NT2/D1 (cell line): Measurements from ENCODE around the gene SLC36A2.
"Not testable (repeated sequence)": the region's sequence is repeated elsewhere in the genome, so short reads cannot be mapped to it uniquely, and the experiment has no call there.

Source experiments
- DNase-seq: peaks from one replicate; pipeline ENCODE4 v3.0.0-alpha.2; 2011; ENCODE audit warnings: low read depth, low spot score
- H3K27me3 ChIP-seq: 2 replicates; pipeline ENCODE4 v1.6.0; 2011; ENCODE audit warnings: mild to moderate bottlenecking; ENCODE audit not compliant: insufficient read length, insufficient read depth
- H3K36me3 ChIP-seq: 2 replicates; pipeline ENCODE4 v1.6.1; 2011; ENCODE audit warnings: mild to moderate bottlenecking, low read length, mixed read lengths; ENCODE audit not compliant: insufficient read depth, insufficient read length
- H3K4me1 ChIP-seq: 2 replicates; pipeline ENCODE4 v1.5.1; 2011; ENCODE audit not compliant: insufficient read depth, insufficient read length
- H3K4me3 ChIP-seq: 2 replicates; pipeline ENCODE4 v1.5.1; 2011; ENCODE audit warnings: low read depth; ENCODE audit not compliant: insufficient read length
- H3K9ac ChIP-seq: 2 replicates; pipeline ENCODE4 v1.6.0; 2011; ENCODE audit warnings: low read depth; ENCODE audit not compliant: insufficient read length
- H3K9me3 ChIP-seq: 2 replicates; pipeline ENCODE4 v1.5.1; 2011; ENCODE audit warnings: mild to moderate bottlenecking, low read length; ENCODE audit not compliant: insufficient read depth
- SUZ12 ChIP-seq: IDR thresholded peaks from 2 replicates; pipeline ENCODE4 v1.6.1; 2011; ENCODE audit not compliant: insufficient read length, insufficient read depth; ENCODE audit errors: extremely low read depth
- YY1 ChIP-seq: IDR thresholded peaks from 2 replicates; pipeline ENCODE4 v1.6.1; 2011; ENCODE audit not compliant: insufficient read length, insufficient read depth
- ZNF274 ChIP-seq: IDR thresholded peaks from 2 replicates; pipeline ENCODE4 v1.6.1; 2011; ENCODE audit warnings: mild to moderate bottlenecking, low read depth, low read length

SLC36A2 gene

DNA sequence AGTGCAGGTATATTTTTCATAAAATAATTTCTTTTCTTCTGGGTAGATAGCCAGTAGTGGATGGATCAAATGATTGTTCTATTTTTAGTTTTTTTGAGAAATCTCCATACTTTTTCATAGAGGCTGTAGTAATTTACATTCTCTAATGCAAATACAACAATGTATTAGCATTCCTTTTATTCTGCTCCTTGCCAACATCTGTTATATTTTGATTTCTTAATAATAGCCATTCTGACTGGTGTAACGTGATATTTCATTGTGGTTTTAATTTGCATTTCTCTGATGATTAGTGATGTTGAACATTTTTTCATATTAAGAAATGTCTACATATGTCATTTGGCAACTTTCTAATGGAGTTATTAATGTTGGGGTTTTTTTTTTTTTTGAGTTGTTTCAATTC lies 27.2 kb upstream of the SLC36A2 start:
- H3K27me3 ChIP-seq, result no peaks in the 10 kb centered on the region
- DNase-seq, result no peak
- no peaks in the 10 kb centered on the region for H3K9me3 ChIP-seq
- H3K36me3 ChIP-seq, result no peaks in the 10 kb centered on the region
- H3K9ac ChIP-seq, result no peak overlapping the region
- TF ChIP-seq ZNF274 (no peak), YY1 (no peak), SUZ12 (no peak)
- no peaks in the 10 kb centered on the region for H3K4me1 ChIP-seq
- no peak overlapping the region for H3K4me3 ChIP-seq

DNA sequence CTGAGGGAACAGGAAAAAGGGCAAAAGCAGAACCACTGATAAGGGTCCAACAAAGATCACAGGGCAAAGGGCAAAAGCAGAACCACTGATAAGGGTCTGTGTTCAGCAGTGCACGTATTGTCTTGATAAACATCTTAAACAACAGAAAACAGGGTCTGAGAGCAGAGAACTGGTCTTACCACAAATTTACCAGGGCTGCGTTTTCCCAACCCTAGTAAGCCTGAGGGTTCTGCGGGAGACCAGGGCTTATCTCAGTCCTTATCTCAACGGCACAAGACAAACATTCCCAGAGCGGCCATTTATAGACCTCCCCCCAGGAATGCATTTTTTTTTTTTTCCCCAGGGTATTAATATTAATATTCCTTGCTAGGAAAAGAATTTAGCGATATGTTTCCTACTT lies 19.7 kb upstream of the SLC36A2 start:
- DNase-seq, H3K9ac ChIP-seq, H3K27me3 ChIP-seq, H3K36me3 ChIP-seq, H3K4me1 ChIP-seq, H3K4me3 ChIP-seq: not testable (repeated sequence)
- peaks cover 33% of the 10 kb centered on the region for H3K9me3 ChIP-seq

DNA sequence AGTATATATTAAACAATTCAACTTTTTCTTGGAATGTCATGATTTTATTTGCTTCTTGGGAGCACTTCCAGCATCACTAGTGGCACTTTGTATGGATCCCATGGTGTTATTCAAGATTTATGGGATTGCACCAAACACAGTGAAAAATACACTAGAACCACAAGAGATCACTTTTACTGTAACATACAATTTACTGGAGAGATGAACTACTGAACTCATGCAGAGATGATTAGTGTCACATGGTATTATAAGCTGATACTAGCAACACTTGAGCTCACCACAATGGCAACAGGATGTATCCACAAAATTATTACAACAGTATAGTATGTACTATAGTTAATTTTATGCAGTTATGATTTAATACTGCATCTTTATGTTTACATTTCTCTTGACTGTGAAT lies 16.3 kb upstream of the SLC36A2 start:
- TF ChIP-seq YY1 (no peak), SUZ12 (no peak), ZNF274 (no peak)
- no peak overlapping the region for H3K4me3 ChIP-seq
- DNase-seq, result no peak
- peaks cover 38% of the 10 kb centered on the region for H3K9me3 ChIP-seq
- H3K27me3 ChIP-seq, result no peaks in the 10 kb centered on the region
- no peaks in the 10 kb centered on the region for H3K36me3 ChIP-seq
- peaks cover 3% of the 10 kb centered on the region for H3K4me1 ChIP-seq
- H3K9ac ChIP-seq, result no peak overlapping the region

- H3K9me3 ChIP-seq, result peaks cover 33% of the 10 kb centered on the region
- no peak overlapping the region for H3K4me3 ChIP-seq
- DNase-seq, result no peak
- peaks cover 3% of the 10 kb centered on the region for H3K4me1 ChIP-seq
- H3K36me3 ChIP-seq, result no peaks in the 10 kb centered on the region
- no peaks in the 10 kb centered on the region for H3K27me3 ChIP-seq
- no peak overlapping the region for H3K9ac ChIP-seq
- TF ChIP-seq ZNF274, result no peak
- TF ChIP-seq SUZ12, result no peak
- no peak for TF ChIP-seq YY1
Observed at GRCh38 chr5:151362970-151363369, 15.6 kb upstream of the SLC36A2 start.

- no peaks in the 10 kb centered on the region for H3K27me3 ChIP-seq
- peaks cover 5% of the 10 kb centered on the region for H3K4me1 ChIP-seq
- DNase-seq, result no peak
- TF ChIP-seq SUZ12, result no peak
- TF ChIP-seq ZNF274, result no peak
- TF ChIP-seq YY1, result no peak
- no peaks in the 10 kb centered on the region for H3K36me3 ChIP-seq
- no peak overlapping the region for H3K4me3 ChIP-seq
- no peak overlapping the region for H3K9ac ChIP-seq
- peaks cover 15% of the 10 kb centered on the region for H3K9me3 ChIP-seq
Observed at GRCh38 chr5:151359391-151359790, 12.0 kb upstream of the SLC36A2 start.

- no peak overlapping the region for H3K9ac ChIP-seq
- peaks cover 3% of the 10 kb centered on the region for H3K4me1 ChIP-seq
- H3K4me3 ChIP-seq, result no peak overlapping the region
- H3K36me3 ChIP-seq, result no peaks in the 10 kb centered on the region
- no peak for TF ChIP-seq SUZ12
- no peak for TF ChIP-seq ZNF274
- no peak for TF ChIP-seq YY1
- no peaks in the 10 kb centered on the region for H3K27me3 ChIP-seq
- peaks cover 10% of the 10 kb centered on the region for H3K9me3 ChIP-seq
- DNase-seq, result no peak
Observed at GRCh38 chr5:151357792-151358191, 10.4 kb upstream of the SLC36A2 start.

GRCh38 chr5:151357097-151357496 lies 9.7 kb upstream of the SLC36A2 start:
- TF ChIP-seq YY1, result no peak
- TF ChIP-seq SUZ12, result no peak
- no peak for TF ChIP-seq ZNF274
- peak; percentile 44 for DNase-seq
- Histone ChIP-seq H3K36me3 (no peaks in the 10 kb centered on the region), H3K9ac (no peak overlapping the region), H3K27me3 (no peaks in the 10 kb centered on the region), H3K4me3 (no peak overlapping the region), H3K4me1 (peaks cover 3% of the 10 kb centered on the region), H3K9me3 (peaks cover 6% of the 10 kb centered on the region; the same call in 1 of the 2 replicates)

DNA sequence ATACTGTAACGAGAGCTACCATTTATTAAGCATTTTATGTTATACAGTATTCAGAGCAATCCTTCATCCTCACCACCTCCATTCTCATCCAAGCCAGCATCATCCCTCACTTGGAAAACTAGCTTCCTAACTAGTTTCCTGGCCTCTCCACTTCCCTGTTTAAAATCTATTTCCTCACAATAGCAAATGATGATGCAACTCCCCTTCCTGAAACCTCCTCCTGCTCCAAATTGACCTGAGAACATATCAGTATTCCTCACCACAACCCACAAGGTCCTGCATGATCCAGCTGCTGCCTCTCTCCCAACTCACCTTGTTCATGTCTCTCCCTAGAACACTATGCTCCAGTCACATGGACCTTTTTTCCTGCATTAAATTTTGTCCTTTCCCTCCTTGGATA lies 4.3 kb upstream of the SLC36A2 start:
- DNase-seq, result no peak
- TF ChIP-seq SUZ12 (no peak), YY1 (no peak), ZNF274 (no peak)
- no peaks in the 10 kb centered on the region for H3K27me3 ChIP-seq
- no peak overlapping the region for H3K9ac ChIP-seq
- H3K36me3 ChIP-seq, result no peaks in the 10 kb centered on the region
- no peak overlapping the region for H3K4me3 ChIP-seq
- no peaks in the 10 kb centered on the region for H3K9me3 ChIP-seq
- no peaks in the 10 kb centered on the region for H3K4me1 ChIP-seq
